SIG-M5 treated with dmso at 0.1 percent for 504 hours (cell line): Measurements from ENCODE around the gene TNP2.

Source experiments
- DNase-seq: peaks from one replicate; lab custom pipeline; 2025; ENCODE audit not compliant: unreplicated experiment; lab: John Stamatoyannopoulos, UW

Gene TNP2

DNA sequence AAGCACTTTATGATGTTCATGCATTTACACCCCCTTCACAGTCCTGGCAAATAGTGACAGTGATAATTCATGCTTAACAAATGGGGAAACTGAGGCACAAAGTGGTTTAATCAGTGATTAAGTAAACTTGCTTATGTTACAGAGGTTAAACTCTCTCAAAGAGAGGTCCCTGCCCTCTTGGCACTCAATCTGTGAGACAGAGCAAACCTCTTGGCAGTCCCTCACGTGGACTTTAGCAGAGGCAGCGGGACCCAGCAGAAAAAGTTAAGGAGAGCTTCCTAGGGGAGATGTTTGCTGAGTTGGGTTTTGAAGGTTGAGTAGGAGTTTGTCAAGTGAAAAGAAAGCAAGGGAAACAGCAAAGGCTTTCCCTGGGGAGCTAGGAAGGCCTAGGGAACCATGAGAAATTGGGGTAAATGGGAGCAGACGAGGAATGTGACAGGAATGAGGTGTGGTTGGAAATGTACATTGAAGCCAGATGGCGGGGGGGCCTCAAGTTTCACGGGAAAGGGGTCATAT lies 23.8 kb downstream of the TNP2 start:
- DNase-seq = no peak

DNA sequence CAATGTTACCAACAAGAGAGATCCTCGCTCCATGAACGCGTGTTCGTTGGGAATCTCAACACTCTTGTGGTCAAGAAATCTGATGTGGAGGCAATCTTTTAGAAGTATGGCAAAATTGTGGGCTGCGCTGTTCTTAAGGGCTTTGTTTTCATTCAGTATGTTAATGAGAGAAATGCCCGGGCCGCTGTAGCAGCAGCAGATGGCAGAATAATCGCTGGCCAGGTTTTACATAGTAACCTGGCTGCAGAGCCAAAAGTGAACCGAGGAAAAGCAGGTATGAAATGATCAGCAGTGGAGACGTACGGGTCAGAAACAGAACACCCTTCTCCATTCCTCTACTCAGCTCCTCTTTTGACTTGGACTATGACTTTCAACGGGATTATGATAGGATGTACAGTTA lies 26.5 kb downstream of the TNP2 start:
- DNase-seq = no peak

DNA sequence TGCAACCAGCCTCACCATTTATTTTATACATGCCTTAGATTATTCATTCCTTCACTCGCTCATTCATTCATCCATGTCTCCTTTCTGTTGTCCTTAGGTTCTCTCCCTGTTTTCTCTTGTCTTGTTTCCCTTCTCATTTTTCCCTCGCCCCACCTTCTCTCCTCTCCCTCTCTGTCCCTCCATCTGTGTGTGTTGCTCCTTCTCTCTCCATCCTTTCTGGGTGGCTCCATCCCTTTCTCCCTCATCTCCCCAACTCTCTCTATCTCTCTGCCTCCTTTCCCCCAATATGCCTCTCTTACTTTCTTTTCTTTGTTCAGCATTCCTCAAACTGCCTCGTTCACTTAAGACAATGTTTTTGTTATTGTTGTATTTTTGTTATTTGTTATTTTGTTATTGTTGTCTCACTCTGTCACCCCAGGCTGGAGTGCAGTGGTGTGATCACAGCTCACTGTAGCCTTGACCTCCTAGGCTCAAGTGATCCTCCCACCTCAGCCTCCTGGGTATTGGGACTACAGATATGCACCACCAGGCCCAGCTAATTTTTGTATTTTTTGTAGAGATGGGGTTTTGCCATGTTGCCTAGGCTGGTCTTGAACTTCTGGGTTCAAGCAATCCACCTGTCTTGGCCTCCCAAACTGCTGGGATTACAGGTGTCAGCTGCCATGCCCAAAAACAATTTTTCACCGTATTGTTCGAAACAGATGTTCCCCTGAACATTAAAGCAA lies 27.5 kb downstream of the TNP2 start:
- no peak for DNase-seq

DNA sequence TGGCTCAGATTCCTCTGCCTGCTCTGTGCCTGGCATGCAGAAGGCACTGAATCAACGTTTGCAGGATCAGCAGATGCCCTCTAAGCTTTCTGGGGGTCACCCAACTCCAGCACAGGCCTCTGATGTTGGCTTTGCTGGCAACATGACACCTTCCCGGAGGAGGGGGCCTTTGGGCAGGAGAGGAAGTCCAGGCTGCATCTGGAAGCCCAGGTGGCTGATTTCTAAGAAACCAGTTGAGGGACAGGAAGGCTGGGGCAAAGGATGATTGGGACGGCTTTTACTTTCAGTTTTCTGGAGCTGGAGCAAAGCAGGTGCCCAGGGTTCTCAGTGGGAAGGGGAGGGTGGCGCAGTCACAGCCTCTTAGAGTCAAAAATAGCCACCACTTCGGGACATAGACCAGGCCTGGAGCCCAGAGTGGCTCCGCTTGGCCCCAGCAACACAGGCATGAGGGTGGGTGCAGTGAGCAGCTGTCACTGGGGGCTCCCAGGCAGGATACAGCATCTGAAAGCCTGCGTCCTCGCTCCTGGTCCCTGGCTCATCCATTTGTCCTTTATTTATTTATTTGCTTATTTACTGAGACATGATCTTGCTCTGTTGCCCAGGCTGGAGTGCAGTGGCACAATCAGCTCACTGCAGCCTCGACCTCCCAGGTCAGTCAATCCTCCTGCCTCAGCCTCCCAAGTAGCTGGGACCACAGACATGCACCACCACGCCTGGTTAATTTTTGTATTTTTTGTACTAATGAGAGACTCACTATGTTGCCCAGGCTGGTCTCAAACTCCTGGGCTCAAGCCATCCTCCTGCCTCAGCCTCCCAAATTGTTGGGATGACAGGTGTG lies 28.3 kb downstream of the TNP2 start:
- no peak for DNase-seq

DNA sequence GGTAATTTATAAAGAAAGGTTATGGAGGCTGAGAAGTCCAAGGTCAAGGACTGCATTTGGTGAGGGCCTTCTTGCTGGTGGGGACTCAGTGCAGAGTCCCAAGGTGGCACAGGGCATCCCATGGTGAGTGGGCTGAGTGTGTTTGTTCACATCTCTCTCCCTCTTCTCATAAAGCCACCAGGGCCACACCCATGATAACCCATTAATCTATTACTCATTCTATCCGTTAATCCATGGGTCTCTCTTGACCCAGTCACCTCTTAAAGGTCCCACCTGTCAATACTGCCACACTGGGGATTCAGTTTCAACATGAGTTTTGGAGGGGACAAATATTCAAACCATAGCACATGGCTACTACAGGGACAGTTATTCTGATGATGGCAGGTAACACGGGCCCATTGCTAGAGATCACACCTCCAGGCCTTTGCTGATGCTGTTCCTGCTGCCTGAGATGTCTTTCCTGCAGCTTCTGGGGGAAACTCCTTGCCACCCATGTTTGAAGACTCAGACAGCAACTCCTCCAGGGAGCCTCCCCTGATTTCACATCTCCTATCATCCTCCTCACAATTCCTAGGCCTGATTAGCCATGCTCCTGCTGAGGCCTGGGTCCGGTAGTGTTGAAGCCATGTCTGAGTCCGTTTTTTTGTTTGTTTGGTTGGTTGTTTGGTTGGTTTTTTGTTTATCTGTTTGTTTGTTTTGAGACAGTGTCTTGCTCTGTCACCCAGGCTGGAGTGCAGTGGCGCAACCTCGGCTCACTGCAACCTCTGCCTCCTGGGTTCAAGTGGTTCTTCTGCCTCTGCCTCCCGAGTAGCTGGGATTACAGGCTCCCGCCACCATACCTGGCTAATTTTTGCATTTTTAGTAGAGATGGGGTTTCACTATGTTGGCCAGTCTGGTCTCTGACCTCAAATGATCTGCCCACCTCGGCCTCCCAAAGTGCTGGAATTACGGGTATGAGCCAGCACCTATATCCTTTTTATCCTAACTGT lies 29.2 kb downstream of the TNP2 start:
- no peak for DNase-seq

DNA sequence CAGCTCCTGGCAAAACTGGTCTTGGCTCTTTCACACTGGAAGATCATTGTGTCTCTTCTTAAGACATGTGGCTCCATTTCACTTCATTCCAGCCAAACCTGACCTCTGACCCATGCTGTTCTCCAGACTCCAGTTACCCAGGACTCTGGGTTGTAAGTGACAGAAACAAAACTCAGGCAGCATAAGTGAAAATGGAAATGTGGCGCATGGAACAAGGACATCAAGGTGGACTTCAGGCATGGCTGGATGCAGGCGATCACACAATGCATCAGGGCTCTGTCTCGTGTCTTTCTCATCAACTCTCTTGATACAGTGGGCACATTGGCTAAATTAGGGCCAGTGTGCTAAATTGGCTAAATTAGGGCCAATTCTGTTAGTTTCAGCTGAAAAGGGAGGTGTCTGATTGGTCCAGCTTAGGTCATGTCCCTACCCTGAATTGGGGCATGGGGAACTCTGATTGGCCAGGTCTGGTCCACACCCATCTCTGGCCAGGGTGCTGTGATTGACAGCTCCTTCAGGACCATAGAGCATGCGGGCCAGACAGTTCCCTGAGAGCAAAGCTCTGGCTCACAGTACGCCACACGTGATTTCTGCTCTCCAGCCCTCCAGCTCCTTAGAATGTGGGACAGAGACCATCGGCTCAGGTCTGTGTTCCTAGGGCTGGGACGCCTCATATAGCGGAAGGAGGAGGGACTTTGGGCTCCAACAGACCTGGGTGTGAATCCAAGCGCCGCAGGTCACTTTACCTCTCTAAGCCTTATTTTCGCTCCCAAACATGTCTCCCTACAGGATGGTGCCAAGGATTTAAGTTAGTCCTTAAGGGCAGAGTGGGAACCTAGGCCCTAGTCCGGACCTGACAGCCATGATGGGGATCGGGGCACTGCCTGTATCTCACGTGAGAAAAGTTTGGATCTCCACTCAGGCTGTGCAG lies 30.6 kb downstream of the TNP2 start:
- DNase-seq = no peak

DNA sequence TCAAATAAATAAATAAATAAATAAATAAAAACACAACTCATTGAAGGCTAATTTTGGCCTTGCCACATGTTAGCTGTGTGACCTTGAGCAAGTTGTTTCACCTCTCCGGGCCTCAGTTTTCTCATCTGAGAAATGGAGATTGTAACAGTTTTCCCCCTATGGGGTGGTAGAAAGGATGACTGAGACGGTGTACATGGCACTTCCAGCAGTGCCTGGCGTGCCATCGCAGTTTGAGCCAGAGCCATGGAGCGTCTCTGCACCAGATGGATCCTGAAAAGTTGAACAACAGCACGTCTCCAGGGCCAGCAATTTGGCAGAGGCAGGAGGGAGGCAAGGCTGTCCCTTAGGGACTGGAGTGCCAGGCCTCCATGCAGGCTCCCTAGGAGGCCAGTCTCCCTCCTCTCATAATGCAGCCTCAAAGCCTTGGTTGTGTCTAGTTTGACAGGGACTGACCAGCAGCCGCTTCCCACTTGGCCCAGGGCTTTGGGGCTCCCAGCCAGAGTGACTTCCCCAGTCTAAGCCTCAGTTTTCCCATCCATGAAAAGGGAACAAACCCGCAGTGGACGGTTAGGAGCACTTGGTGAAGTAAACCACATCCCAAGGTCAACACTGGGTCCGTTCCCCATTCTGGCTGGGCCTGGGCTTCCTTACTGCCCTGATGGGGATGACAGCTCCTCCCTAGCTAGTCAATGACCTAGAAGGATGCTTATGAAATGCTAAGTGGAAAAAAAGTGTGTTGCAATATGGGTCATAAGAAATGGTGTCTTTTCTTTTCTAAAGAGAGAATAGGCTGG lies 32.5 kb downstream of the TNP2 start:
- peak; percentile 83 for DNase-seq

DNA sequence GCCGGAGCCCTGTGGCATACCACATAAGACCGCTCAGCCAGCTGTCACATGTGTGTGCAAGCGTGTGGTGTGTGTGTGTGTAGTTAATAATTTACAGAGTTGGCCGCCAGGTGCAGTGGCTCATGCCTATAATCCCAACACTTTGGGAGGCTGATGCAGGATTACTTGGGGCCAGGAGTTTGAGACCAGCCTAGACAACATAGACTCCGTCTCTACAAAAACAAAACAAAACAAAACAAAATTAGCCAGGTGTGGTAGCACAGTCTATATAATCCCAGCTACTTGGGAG lies 33.5 kb downstream of the TNP2 start:
- DNase-seq = no peak

DNA sequence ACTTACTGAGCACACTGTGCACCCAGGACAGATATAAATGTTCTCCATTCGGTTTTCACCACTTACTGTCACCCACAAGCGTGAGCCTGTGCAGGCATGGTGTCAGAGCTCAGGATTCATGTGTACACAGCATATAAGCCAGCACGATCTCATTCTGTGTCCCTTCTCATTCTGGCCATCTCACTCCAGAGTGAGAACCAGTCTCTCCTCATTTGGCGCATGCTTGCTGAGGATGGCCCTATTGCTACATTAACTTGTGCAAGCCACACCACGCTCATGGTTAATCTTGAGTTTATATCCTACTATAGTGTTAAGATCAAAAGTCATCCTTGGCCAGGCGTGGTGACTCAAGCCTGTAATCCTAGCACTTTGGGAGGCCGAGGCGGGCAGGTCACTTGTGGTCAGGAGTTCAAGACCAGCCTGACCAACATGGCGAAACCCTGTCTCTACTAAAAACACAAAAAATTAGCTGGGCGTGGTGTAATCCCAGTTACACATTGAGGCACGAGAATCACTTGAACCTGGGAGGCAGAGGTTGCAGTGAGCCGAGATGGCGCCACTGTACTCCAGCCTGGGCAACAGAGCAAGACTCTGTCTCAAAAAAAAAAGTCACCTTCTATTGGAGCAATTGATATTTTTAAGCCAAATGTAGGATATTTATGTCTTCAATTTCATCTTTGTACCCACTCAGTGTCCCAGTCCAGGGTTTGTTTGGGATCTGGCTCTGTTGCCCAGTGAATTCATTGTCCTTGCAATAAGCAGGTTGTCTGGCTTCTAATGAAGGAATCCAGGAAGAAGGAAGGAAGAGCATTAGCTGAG lies 34.0 kb downstream of the TNP2 start:
- peak; percentile 14 for DNase-seq

DNA sequence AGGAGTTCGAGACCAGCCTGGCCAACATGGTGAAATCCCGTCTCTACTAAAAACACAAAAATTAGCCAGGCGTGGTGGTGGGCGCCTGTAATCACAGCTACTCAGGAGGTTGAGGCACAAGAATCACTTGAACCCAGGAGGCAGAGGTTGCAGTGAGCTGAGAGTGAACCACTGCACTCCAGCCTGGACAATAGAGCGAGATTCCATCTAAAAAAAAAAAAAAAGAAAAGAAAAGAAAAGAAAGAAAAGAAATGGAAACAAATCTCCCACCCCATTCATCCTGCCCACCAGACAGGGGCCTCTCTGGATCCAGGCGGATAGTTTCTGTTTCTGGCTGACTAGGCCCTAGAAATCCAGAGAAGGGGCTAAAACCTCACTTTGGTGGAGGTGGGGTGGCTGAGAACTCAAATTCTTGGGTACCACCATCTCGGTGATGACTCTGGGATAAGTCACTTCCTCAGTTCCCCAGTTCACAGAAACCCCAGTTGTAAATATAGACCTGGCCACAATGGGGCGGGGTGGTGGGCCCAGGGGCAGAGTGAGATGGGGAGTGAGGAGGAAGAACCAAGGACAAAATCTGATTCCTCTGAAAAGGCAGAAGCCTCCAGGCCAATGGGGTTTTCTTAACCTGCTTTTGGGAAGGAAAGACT lies 35.3 kb downstream of the TNP2 start:
- DNase-seq = peak; percentile 42

DNA sequence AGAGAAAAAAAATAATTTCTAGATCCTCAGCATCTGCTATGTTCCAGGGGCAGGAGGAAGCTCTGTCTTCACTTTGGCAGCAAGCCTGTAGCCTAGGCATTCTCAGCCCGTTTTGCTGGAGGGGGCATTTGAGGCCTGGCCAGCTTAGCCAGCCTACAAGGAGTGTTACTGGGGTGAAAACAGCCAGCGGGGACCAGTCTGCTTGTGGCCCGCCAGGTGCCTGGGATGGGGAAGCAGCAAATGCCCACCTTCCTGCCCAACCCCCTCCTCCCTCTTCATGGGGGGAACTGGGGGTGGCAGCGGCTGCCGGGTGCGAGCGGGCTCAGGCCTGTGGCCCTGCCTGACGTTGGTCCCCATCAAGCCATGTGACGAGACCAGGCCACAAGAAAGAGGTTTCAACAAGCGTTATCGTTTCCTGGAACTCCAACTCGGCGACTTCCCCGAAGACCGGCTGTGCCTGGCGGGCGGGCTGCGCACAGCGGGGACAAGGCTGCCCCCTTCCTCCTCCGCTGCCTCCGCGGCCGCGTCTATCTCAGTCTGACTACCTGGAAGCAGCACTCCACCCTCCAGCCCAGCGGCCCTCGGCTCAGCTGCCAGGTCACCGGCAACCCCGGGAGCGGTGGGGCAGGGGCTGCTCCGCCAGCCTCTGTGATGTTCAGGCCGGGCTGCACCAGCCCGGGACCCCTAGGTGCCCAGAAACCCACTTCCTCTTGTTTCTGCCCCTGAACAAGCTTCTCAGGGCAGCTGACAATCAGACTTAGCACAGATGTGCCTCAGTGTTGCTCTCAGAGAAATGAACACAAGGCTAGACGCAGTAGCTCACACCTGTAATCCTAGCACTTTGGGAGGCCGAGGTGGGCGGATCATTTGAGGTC lies 36.0 kb downstream of the TNP2 start:
- DNase-seq = no peak

DNA sequence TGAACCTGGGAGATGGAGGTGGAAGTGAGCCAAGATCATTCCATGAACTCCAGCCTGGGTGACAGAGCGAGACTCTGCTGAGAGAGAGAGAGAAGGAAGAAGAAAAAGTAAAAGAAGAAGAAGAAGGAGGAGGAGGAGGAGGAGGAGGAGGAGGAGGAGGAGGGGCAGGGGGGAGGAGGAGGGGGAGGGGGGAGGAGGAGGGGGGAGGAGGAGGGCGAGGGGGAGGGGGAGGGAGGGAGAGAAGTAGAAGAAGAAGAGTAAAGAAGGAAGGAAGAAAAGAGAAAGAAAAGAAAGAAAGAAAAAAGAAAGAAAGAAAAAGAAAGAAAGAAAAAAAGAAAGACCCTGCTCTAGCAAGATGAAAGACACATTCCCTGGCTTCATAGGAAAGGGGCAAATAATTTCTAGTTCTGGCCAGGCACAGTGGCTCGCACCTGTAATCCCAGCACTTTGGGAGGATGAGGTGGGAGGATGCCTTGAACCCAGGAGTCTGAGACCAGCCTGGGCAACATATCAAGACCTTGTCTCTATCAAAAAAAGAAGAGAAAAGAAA lies 36.7 kb downstream of the TNP2 start:
- DNase-seq = no peak

DNA sequence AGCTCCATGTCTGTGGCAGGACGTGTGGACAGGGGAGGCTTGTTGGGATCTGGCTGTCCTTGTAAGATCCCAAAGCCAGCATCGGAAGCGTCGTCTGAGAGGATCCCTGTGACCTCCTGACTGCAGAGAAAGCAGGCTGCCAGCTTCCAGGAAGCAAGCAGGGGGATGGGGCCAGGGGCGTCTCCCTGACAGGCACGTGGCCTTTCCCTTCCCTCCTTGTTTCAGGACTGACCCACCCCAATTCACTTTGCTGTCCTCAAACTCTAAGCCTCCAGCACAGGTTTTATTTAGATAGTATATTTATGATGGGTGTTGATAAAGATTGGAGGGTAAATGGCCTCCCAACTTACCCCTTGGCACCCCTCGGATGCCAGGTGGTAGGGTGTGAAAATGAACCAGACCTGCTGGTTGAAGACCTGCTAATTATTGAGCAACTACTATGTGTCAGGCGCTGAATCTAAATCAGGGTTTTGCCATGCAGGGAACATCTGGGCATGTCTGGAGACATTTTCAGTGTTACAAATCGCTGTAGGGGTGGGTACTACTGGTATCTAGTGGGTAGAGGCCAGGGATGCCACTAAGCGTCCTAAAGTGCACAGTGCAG lies 37.7 kb downstream of the TNP2 start:
- no peak for DNase-seq

DNA sequence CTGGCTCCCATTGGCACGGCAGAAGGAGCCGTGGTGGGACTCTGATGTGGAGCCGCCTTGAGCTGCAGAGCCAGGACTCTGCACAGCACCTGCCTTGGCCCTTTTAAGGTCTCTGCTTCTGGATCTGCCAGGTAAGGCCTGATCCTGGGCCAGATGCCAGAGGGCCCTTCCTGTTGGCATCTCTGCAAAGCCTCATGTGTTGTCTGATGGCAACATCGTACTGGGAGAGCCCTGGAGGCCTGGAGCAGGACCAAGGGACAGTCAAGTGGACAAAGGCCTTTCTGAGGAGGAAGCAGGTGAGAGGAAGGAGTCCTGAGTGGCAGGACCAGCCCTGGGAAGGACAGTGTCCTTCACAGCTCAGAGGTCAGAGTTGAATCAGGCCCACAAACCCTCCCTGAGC lies 39.2 kb downstream of the TNP2 start:
- no peak for DNase-seq

DNA sequence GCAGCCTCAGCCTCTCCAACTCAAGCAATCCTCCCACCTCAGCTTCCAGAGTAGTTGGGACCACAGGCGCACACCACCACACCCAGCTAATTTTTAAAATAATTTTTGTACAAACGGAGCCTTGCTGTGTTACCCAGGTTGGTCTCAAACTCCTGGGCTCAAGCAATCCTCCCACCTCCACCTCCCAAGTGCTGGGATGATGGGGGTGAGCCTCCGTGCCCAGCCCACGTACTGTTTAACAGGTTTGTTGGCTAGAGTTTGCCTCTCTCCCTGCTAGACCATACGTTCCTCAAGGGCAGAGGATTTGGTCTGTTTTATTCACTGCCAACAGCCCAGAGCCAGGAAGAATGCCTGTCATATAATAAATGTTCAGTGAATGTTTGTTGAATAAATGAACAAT lies 39.7 kb downstream of the TNP2 start:
- DNase-seq = no peak
